Measurements from ENCODE around the gene SND1. TPM values are rescaled to one million over a fixed set of nuclear protein-coding genes. Genes with fewer than 3 reads are reported as not detected.

SND1 gene
- total RNA-seq, 1 donor from 2014 or later = 85.9 TPM

DNA sequence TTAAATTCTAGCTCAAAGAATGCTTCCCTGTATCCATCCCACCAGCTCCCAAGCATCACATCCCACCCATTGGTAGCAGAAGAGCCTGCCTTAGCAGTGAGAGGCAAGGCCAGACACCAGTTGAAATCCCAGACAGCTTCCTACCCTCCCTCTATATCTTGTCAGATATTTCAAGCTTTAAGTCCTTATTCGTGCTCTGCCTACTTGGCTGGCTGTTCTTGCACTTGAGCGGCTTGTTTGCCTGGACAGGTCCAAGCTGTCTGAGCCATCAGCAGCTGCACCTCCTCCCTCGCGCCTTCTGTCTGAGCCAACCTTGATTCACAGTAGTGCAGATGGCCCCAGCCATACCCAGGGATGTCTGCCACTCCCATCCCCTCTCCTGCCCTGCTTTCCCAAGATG, 362.8 kb downstream of the SND1 start:
- intact Hi-C loops (cut with DNase I) = no loop called here
- Histone ChIP-seq H3K36me3 (no peaks in the 10 kb centered on the region), H3K9me3 (no peaks in the 10 kb centered on the region), H3K4me3 (no peak overlapping the region), H3K27ac (no peak overlapping the region), H3K4me1 (peaks cover 21% of the 10 kb centered on the region), H3K27me3 (no peaks in the 10 kb centered on the region)
- TF ChIP-seq POLR2AphosphoS5 (IDR thresholded peaks at IDR 0.05; ENCODE audit: insufficient read depth in 1 of 2, low read depth in 1 of 2) (peak in 1 of 2 donors; percentile 17), CTCF (IDR thresholded peaks at IDR 0.05) (no peak)
- DNase-seq (ENCODE audit: extremely low spot score in 2 of 2) = no peak

DNA sequence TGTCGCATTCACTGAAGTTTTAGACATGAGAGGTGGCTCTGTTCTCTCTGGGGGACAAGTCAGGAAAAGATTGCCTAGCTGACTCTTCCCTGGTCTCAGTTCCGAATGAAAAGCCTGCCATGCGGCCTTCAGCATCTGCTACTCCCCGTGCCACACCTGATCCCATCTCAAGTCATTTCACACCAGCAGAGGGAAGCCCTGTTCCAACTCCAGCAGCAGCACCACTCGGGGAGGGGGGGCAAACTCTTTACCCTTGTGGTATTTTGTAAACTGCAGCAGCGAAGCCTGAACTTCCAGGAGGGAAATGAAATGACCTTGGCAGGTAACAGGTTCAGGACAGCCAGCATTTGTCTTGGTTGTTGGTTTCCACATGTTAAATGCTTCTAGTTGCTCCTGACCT, 365.5 kb downstream of the SND1 start:
- H3K9me3 ChIP-seq = no peaks in the 10 kb centered on the region
- H3K27ac ChIP-seq = no peak overlapping the region
- DNase-seq (ENCODE audit: extremely low spot score in 2 of 2) = no peak
- H3K4me1 ChIP-seq = peaks cover 32% of the 10 kb centered on the region
- TF ChIP-seq CTCF (IDR thresholded peaks at IDR 0.05) (no peak), POLR2AphosphoS5 (IDR thresholded peaks at IDR 0.05; ENCODE audit: insufficient read depth in 1 of 2, low read depth in 1 of 2) (no peak), POLR2A (IDR thresholded peaks at IDR 0.05) (no peak)
- no peaks in the 10 kb centered on the region for H3K36me3 ChIP-seq
- H3K27me3 ChIP-seq = no peaks in the 10 kb centered on the region
- H3K4me3 ChIP-seq = no peak overlapping the region
- intact Hi-C loops (cut with DNase I) = no loop called here

DNA sequence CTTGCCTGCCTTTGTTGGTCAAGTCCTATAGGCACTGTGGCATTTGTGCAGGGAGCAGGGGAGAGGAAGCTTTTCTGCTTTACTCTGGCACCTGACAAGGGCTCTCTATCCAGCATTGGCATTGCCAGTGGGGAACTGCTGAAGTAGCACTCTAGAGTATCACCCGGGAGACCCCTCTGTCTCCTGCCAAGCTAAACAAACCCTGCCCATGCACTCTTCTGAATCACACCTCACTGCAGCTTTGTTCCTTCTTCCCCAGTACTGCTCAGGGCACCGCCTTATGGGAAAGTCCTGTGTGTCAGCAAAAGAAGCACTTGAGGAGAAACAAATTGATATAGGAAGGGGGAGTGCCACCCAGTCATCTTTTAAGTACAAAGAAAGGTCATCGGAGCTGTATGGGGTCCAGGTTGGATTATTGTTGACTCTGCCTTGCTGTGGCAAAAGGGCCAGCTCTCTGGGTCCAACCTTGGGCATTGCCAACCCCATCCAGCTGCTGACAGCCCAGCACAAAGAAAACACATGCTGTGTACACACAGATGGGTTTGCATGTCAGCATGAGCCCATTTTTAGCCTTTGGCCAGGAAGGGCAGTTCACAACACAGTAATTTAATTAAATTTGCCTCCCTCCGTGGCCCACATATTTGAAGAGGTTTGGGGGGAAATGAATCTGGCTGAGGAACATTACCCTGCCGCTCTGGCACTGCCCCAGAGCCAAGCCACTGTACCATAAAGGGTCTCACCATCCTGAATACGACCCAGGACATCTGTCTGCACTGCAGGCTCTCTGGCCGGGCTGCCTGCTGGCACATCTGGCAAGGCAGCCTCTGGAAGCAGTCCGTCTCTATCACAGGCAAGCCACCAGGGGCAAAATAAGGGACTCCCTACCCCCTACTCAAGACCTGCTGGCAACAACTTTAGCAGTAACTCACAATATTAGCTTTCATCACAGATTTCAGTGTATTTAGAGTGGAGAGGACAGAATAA, 366.2 kb downstream of the SND1 start:
- Histone ChIP-seq H3K36me3 (no peaks in the 10 kb centered on the region), H3K4me3 (no peak overlapping the region), H3K9me3 (no peaks in the 10 kb centered on the region), H3K27me3 (no peaks in the 10 kb centered on the region), H3K27ac (no peak overlapping the region), H3K4me1 (peaks cover 39% of the 10 kb centered on the region)
- no peak for DNase-seq (ENCODE audit: extremely low spot score in 2 of 2)
- intact Hi-C loops (cut with DNase I) = no loop called here
- TF ChIP-seq CTCF (IDR thresholded peaks at IDR 0.05) (no peak), POLR2A (IDR thresholded peaks at IDR 0.05) (no peak), POLR2AphosphoS5 (IDR thresholded peaks at IDR 0.05; ENCODE audit: insufficient read depth in 1 of 2, low read depth in 1 of 2) (no peak)

DNA sequence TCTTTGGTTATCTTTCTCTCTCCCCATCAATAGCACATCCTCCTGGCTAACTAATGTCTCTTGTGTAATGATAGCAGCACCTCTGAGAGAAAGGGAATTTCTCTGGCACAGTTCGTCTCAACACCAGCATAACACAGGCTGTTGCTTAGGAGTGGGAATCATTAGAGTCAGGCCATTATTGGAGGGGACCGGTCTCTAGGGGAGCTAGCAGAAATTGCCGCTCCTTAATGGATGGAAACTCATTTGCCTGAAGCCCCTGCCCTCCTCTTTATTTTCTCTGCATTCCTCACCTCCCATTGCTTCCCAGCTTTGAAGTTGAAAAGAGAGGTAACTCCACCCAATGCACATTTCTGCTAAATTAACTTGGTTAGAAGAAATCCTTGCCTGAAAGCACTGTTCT, 367.3 kb downstream of the SND1 start:
- H3K4me3 ChIP-seq = no peak overlapping the region
- intact Hi-C loops (cut with DNase I) = no loop called here
- no peaks in the 10 kb centered on the region for H3K36me3 ChIP-seq
- TF ChIP-seq CTCF (IDR thresholded peaks at IDR 0.05) (no peak), POLR2A (IDR thresholded peaks at IDR 0.05) (no peak), POLR2AphosphoS5 (IDR thresholded peaks at IDR 0.05; ENCODE audit: insufficient read depth in 1 of 2, low read depth in 1 of 2) (no peak)
- H3K27ac ChIP-seq = no peak overlapping the region
- H3K27me3 ChIP-seq = no peaks in the 10 kb centered on the region
- no peaks in the 10 kb centered on the region for H3K9me3 ChIP-seq
- H3K4me1 ChIP-seq = peaks cover 47% of the 10 kb centered on the region
- no peak for DNase-seq (ENCODE audit: extremely low spot score in 2 of 2)

GRCh38 chr7:128020159-128020558, 368.2 kb downstream of the SND1 start:
- peaks cover 42% of the 10 kb centered on the region for H3K4me1 ChIP-seq
- no peaks in the 10 kb centered on the region for H3K9me3 ChIP-seq
- H3K27ac ChIP-seq = no peak overlapping the region
- intact Hi-C loops (cut with DNase I) = no loop called here
- no peak for TF ChIP-seq POLR2A (IDR thresholded peaks at IDR 0.05)
- no peak for TF ChIP-seq POLR2AphosphoS5 (IDR thresholded peaks at IDR 0.05; ENCODE audit: insufficient read depth in 1 of 2, low read depth in 1 of 2)
- TF ChIP-seq CTCF (IDR thresholded peaks at IDR 0.05) = no peak
- no peaks in the 10 kb centered on the region for H3K27me3 ChIP-seq
- no peaks in the 10 kb centered on the region for H3K36me3 ChIP-seq
- no peak overlapping the region for H3K4me3 ChIP-seq
- DNase-seq (ENCODE audit: extremely low spot score in 2 of 2) = no peak

All from vagina (tissue), 2 donors.